ENCODE measurements around the gene HGD. TPM values are rescaled to one million over a fixed set of nuclear protein-coding genes. Genes with fewer than 3 reads are reported as not detected.

HGD gene
- total RNA-seq, 2 experiments from 2014 or later, result 0.19 TPM; not detected in 1

- Histone ChIP-seq H3K4me1 (ENCODE audit: insufficient read depth, low read length, poor library complexity, severe bottlenecking) (peaks cover 5% of the 10 kb centered on the region), H3K9me2 (ENCODE audit: insufficient read depth, low read length) (no peaks in the 10 kb centered on the region), H4K20me1 (ENCODE audit: insufficient read depth, low read length) (no peaks in the 10 kb centered on the region), H3K27ac (ENCODE audit: low read depth, low read length, poor library complexity, severe bottlenecking) (no peak overlapping the region), H3K4me2 (ENCODE audit: low read length) (no peak overlapping the region), H3K79me2 (ENCODE audit: insufficient read depth, low read depth, low read length) (no peaks in the 10 kb centered on the region), H2AFZ (ENCODE audit: low read length) (no peak overlapping the region), H3K4me3 (ENCODE audit: low read depth, low read length, poor library complexity, severe bottlenecking) (no peak overlapping the region), H3K36me3 (ENCODE audit: insufficient read depth, low read length) (no peaks in the 10 kb centered on the region), H3K9me3 (ENCODE audit: low read length) (no peaks in the 10 kb centered on the region)
- TF ChIP-seq CTCF (conservative IDR thresholded peaks at IDR 0.05; ENCODE audit: low read length) (no peak), EZH2phosphoT487 (IDR thresholded peaks at IDR 0.05; ENCODE audit: borderline replicate concordance, low read depth, low read length) (no peak)
- CTCF ChIA-PET (ENCODE audit: unreplicated experiment), result no interaction called here
- DNase-seq (ENCODE audit: low spot score), result no peak
- POLR2A ChIA-PET, result interaction anchor here (0.6 to 1.6 kb wide), 3 partner anchors 19 to 212 kb away, joined by 3 to 6 read pairs (median 3); partner anchors contain the start of gene NDUFB4
- intact Hi-C loops (cut with micrococcal nuclease; ENCODE audit: unreplicated experiment), result no loop called here
- BruUV-seq (replicated peaks), result no TSS peak
These were observed 67.3 kb downstream of the HGD start for GRCh38 chr3:120614765-120615164.

GRCh38 chr3:120608506-120608905, 73.5 kb downstream of the HGD start:
- DNase-seq (ENCODE audit: low spot score), result no peak
- Histone ChIP-seq H3K4me1 (ENCODE audit: insufficient read depth, low read length, poor library complexity, severe bottlenecking) (no peaks in the 10 kb centered on the region), H2AFZ (ENCODE audit: low read length) (no peak overlapping the region), H3K9me2 (ENCODE audit: insufficient read depth, low read length) (no peaks in the 10 kb centered on the region), H3K36me3 (ENCODE audit: insufficient read depth, low read length) (no peaks in the 10 kb centered on the region), H3K79me2 (ENCODE audit: insufficient read depth, low read depth, low read length) (no peaks in the 10 kb centered on the region), H3K27ac (ENCODE audit: low read depth, low read length, poor library complexity, severe bottlenecking) (no peak overlapping the region), H3K4me2 (ENCODE audit: low read length) (no peak overlapping the region), H3K4me3 (ENCODE audit: low read depth, low read length, poor library complexity, severe bottlenecking) (no peak overlapping the region), H3K9me3 (ENCODE audit: low read length) (no peaks in the 10 kb centered on the region), H4K20me1 (ENCODE audit: insufficient read depth, low read length) (no peaks in the 10 kb centered on the region)
- ChIA-PET CTCF (ENCODE audit: unreplicated experiment) (no interaction called here), POLR2A (interaction anchor here (1.0 kb wide), 1 partner anchor 13 kb away, joined by 4 read pairs; no protein-coding TSS in a partner anchor)
- BruUV-seq (replicated peaks), result no TSS peak
- no peak for TF ChIP-seq EZH2phosphoT487 (IDR thresholded peaks at IDR 0.05; ENCODE audit: borderline replicate concordance, low read depth, low read length)
- no peak for TF ChIP-seq CTCF (conservative IDR thresholded peaks at IDR 0.05; ENCODE audit: low read length)
- intact Hi-C loops (cut with micrococcal nuclease; ENCODE audit: unreplicated experiment), result no loop called here

GRCh38 chr3:120604784-120605183, 77.3 kb downstream of the HGD start:
- Histone ChIP-seq H3K79me2 (ENCODE audit: insufficient read depth, low read depth, low read length) (peaks cover 4% of the 10 kb centered on the region; the same call in 1 of the 2 replicates), H4K20me1 (ENCODE audit: insufficient read depth, low read length) (no peaks in the 10 kb centered on the region), H3K4me1 (ENCODE audit: insufficient read depth, low read length, poor library complexity, severe bottlenecking) (no peaks in the 10 kb centered on the region), H3K36me3 (ENCODE audit: insufficient read depth, low read length) (peaks cover 35% of the 10 kb centered on the region), H2AFZ (ENCODE audit: low read length) (no peak overlapping the region), H3K9me2 (ENCODE audit: insufficient read depth, low read length) (no peaks in the 10 kb centered on the region), H3K9me3 (ENCODE audit: low read length) (no peaks in the 10 kb centered on the region), H3K4me3 (ENCODE audit: low read depth, low read length, poor library complexity, severe bottlenecking) (no peak overlapping the region), H3K27ac (ENCODE audit: low read depth, low read length, poor library complexity, severe bottlenecking) (no peak overlapping the region), H3K4me2 (ENCODE audit: low read length) (no peak overlapping the region)
- no peak for DNase-seq (ENCODE audit: low spot score)
- TF ChIP-seq EZH2phosphoT487 (IDR thresholded peaks at IDR 0.05; ENCODE audit: borderline replicate concordance, low read depth, low read length) (no peak), CTCF (conservative IDR thresholded peaks at IDR 0.05; ENCODE audit: low read length) (no peak)
- intact Hi-C loops (cut with micrococcal nuclease; ENCODE audit: unreplicated experiment), result no loop called here
- ChIA-PET POLR2A (interaction anchor here (0.6 to 1.2 kb wide), 4 partner anchors 9 to 251 kb away, joined by 3 to 5 read pairs (median 3); partner anchors contain the start of gene NDUFB4), CTCF (ENCODE audit: unreplicated experiment) (interaction anchor here (1.1 kb wide), 1 partner anchor 9 kb away, joined by 4 read pairs; the partner anchor contains the start of gene NDUFB4)
- BruUV-seq (replicated peaks), result no TSS peak
